Fibroblast of lung (primary cell): ENCODE results near the gene SLC24A3.

ENCODE experiments used
- EZH2 ChIP-seq: IDR thresholded peaks from 2 replicates; pipeline ENCODE4 v1.5.1; 2012; ENCODE audit warnings: low read length, control low read depth, mild to moderate bottlenecking; ENCODE audit errors: missing control alignments
- TF ChIP-seq, protein P1 (sequence below), 2 donors: IDR thresholded peaks in 1 of 2; conservative IDR thresholded peaks in 1 of 2; 1 replicate in 1 of 2; 2 replicates in 1 of 2; pipeline ENCODE4 v1.5.1; 2011 to 2012; ENCODE audit warnings: low read length in 2 of 2, control low read depth in 1 of 2, inconsistent platforms in 1 of 2, low read depth in 1 of 2, mild to moderate bottlenecking in 1 of 2

DNA sequence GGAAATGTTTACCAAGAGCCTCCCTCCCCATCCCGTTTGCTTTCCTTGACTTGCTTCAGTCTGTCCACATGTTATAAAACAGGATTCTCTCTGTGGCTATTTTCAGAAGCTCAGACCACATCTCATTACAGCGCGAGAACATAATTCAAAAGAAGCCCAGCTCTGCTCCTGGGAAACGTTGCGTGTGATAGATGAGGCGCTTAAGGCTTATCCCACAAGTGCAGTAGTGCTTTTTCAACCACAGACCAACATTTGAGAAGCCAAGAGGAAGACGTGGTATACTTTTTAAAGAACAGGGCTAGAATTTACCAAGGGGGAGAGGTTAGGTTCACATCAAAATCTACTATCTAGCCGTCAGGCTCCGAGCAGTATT lies 239.5 kb downstream of the SLC24A3 start:
- TF ChIP-seq, protein P1, sequence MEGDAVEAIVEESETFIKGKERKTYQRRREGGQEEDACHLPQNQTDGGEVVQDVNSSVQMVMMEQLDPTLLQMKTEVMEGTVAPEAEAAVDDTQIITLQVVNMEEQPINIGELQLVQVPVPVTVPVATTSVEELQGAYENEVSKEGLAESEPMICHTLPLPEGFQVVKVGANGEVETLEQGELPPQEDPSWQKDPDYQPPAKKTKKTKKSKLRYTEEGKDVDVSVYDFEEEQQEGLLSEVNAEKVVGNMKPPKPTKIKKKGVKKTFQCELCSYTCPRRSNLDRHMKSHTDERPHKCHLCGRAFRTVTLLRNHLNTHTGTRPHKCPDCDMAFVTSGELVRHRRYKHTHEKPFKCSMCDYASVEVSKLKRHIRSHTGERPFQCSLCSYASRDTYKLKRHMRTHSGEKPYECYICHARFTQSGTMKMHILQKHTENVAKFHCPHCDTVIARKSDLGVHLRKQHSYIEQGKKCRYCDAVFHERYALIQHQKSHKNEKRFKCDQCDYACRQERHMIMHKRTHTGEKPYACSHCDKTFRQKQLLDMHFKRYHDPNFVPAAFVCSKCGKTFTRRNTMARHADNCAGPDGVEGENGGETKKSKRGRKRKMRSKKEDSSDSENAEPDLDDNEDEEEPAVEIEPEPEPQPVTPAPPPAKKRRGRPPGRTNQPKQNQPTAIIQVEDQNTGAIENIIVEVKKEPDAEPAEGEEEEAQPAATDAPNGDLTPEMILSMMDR (conservative IDR thresholded peaks at IDR 0.05 in 1 of 2, IDR thresholded peaks at IDR 0.05 in 1 of 2; ENCODE audit: low read depth in 1 of 2, low read length in 2 of 2): no peak
- TF ChIP-seq EZH2: no peak
